Vagina (tissue), 2 donors: ENCODE data around the gene ADAMTSL1. TPM values are rescaled to one million over a fixed set of nuclear protein-coding genes. Genes with fewer than 3 reads are reported as not detected.
A peak's percentile ranks its signal among the peaks of the same experiment; 100 is the strongest.

Source experiments
- DNase-seq, 2 donors: peaks; one replicate each; pipeline ENCODE4 v3.0.0-alpha.2; 2017; ENCODE audit errors: extremely low spot score in 2 of 2
- H3K27ac ChIP-seq: fragments of 200-600 bp; sonication (generic); one replicate; pipeline ENCODE4 v1.5.1; 2019
- H3K27me3 ChIP-seq: fragments of 200-600 bp; sonication (generic); one replicate; pipeline ENCODE4 v1.5.1; 2019
- H3K36me3 ChIP-seq, 2 donors: fragments of 200-600 bp; sonication (generic); one replicate each; pipeline ENCODE4 v1.5.1; 2017 to 2019
- H3K4me1 ChIP-seq: fragments of 200-600 bp; sonication (generic); one replicate; pipeline ENCODE4 v1.5.1; 2019
- H3K4me3 ChIP-seq, 2 donors: fragments of 200-600 bp; sonication (generic); 1 replicate in 1 of 2; 2 replicates in 1 of 2; pipeline ENCODE4 v1.5.1; 2016 to 2019
- H3K9me3 ChIP-seq: fragments of 200-600 bp; sonication (generic); one replicate; pipeline ENCODE4 v1.5.1; 2019
- POLR2A ChIP-seq, 2 donors: fragments of 450-650 bp; IDR thresholded peaks; one replicate each; pipeline ENCODE4 v1.6.1; 2017; ENCODE audit warnings: antibody characterized with exemption in 2 of 2, mild to moderate bottlenecking in 2 of 2, moderate library complexity in 2 of 2
- POLR2AphosphoS5 ChIP-seq, 2 donors: sonication (generic); formaldehyde crosslinking; IDR thresholded peaks; one replicate each; pipeline ENCODE4 v1.9.0; 2017; ENCODE audit warnings: antibody characterized with exemption in 2 of 2, mild to moderate bottlenecking in 2 of 2, low read depth in 1 of 2; ENCODE audit not compliant: insufficient read depth in 1 of 2
- intact Hi-C: fragments of 100-400 bp; cut with DNase I; formaldehyde crosslinking; loops from one replicate; pipeline ENCODE4 v1.15.1; 2023
- total RNA-seq: library from RNA; depleted of rRNA; stranded (reverse); fragments of >200 nt; gene quantifications from one replicate; pipeline ENCODE4 v1.2.3, GENCODE V29; 2016
- TF ChIP-seq, protein P1 (sequence below), 3 experiments: fragments of 450-650 bp in 2 of 3; fragments of 200-600 bp in 1 of 3; sonication (generic) in 1 of 3; IDR thresholded peaks; one replicate each; pipeline ENCODE4 v1.5.1; 2017 to 2019; ENCODE audit warnings: antibody characterized with exemption in 3 of 3, mild to moderate bottlenecking in 2 of 3, moderate library complexity in 2 of 3

ADAMTSL1 gene
- total RNA-seq, 1 donor from 2014 or later: 8.1 TPM

DNA sequence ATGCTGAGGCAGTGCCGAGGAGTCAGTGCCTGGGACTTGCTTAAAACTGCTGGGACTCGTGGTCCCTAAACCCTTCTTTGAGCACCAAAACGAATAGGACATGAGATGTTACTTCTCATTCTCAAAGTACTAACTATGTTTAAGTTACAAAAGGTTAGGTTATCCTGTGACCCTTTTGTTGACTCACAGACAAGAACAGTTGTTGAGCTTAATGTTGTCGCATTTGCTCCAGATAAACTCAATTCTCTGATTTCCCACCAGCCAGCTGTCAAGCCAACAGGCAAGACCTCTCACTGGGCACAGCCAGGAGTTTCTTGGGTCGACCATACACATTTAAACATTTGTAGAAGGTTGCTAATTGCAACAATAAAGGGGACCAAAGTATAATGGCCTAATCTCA lies 249.4 kb downstream of the ADAMTSL1 start:
- DNase-seq: no peak
- TF ChIP-seq POLR2A (IDR thresholded peaks at IDR 0.05) (no peak), POLR2AphosphoS5 (IDR thresholded peaks at IDR 0.05; ENCODE audit: insufficient read depth in 1 of 2, low read depth in 1 of 2) (no peak)
- TF ChIP-seq, protein P1, sequence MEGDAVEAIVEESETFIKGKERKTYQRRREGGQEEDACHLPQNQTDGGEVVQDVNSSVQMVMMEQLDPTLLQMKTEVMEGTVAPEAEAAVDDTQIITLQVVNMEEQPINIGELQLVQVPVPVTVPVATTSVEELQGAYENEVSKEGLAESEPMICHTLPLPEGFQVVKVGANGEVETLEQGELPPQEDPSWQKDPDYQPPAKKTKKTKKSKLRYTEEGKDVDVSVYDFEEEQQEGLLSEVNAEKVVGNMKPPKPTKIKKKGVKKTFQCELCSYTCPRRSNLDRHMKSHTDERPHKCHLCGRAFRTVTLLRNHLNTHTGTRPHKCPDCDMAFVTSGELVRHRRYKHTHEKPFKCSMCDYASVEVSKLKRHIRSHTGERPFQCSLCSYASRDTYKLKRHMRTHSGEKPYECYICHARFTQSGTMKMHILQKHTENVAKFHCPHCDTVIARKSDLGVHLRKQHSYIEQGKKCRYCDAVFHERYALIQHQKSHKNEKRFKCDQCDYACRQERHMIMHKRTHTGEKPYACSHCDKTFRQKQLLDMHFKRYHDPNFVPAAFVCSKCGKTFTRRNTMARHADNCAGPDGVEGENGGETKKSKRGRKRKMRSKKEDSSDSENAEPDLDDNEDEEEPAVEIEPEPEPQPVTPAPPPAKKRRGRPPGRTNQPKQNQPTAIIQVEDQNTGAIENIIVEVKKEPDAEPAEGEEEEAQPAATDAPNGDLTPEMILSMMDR (IDR thresholded peaks at IDR 0.05): no peak
- Histone ChIP-seq H3K4me3 (no peak overlapping the region), H3K27ac (no peak overlapping the region), H3K4me1 (peaks cover 9% of the 10 kb centered on the region), H3K27me3 (no peaks in the 10 kb centered on the region), H3K9me3 (no peaks in the 10 kb centered on the region), H3K36me3 (no peaks in the 10 kb centered on the region)
- intact Hi-C loops: no loop called here

DNA sequence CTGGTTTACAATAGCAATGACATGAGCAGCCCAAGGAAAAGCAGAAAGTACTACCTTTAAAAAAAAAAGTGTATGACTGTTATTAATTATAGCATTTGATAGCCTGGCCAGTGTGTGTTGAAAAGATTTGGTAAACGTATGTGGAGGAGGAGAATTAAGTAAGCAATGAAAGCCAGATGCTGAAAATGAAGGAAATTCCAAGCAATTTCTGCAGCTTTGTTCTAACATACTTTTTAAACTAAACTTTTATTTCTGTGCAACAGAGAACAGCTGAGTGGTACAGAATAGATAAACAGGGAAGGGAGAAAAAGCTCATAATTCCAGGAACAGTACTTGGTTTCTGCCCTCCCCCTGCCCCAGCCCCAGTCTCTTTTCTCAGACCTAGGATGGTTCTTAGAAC lies 252.6 kb downstream of the ADAMTSL1 start:
- H3K9me3 ChIP-seq: no peaks in the 10 kb centered on the region
- no peak for DNase-seq
- no peak overlapping the region for H3K4me3 ChIP-seq
- peaks cover 9% of the 10 kb centered on the region for H3K4me1 ChIP-seq
- peak overlapping the region; percentile 41 for H3K27ac ChIP-seq
- intact Hi-C loops: no loop called here
- TF ChIP-seq, protein P1 (IDR thresholded peaks at IDR 0.05): no peak
- no peak for TF ChIP-seq POLR2AphosphoS5 (IDR thresholded peaks at IDR 0.05; ENCODE audit: insufficient read depth in 1 of 2, low read depth in 1 of 2)
- TF ChIP-seq POLR2A (IDR thresholded peaks at IDR 0.05): no peak
- H3K36me3 ChIP-seq: no peaks in the 10 kb centered on the region
- no peaks in the 10 kb centered on the region for H3K27me3 ChIP-seq

DNA sequence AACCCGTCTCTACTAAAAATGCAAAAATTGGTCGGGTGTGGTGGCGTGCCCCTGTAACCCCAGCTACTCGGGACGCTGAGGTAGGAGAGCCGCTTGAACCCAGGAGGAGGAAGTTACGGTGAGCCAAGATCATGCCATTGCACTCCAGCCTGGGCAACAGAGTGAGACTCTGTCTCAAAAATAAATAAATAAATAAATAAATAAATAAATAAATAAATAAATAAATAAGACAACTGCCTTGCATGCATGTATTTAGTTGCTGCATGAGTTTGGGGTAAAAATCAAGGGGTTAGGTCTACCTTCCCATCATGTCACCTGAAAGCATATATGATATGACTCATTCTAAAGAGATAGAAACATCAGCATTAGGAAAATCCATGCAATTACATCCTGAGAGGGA lies 254.0 kb downstream of the ADAMTSL1 start:
- no peak overlapping the region for H3K4me3 ChIP-seq
- no peaks in the 10 kb centered on the region for H3K27me3 ChIP-seq
- TF ChIP-seq POLR2A (IDR thresholded peaks at IDR 0.05): no peak
- no peak for TF ChIP-seq POLR2AphosphoS5 (IDR thresholded peaks at IDR 0.05; ENCODE audit: insufficient read depth in 1 of 2, low read depth in 1 of 2)
- TF ChIP-seq, protein P1 (IDR thresholded peaks at IDR 0.05): no peak
- no peak overlapping the region for H3K27ac ChIP-seq
- H3K4me1 ChIP-seq: peaks cover 9% of the 10 kb centered on the region
- no peaks in the 10 kb centered on the region for H3K9me3 ChIP-seq
- intact Hi-C loops: no loop called here
- DNase-seq: no peak
- H3K36me3 ChIP-seq: no peaks in the 10 kb centered on the region

DNA sequence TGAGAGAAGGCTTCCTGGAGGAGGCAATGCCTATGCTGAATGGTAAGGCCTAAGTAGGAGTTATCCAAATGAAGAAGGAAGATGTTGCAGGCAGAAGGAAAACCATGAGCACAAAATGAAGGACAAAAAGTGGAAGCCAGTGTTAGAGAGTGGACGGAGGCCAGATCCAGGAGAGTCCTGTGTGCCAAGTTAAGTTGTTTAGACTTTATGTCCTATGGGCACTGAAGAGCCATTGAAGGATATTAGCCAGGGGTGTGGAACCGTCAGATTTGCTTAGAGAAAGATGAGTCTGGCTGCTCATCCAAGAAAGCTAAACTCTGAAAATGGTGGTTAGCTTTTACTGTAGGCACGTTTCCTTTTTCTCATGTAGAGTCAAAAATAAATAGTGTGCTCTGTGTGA lies 254.7 kb downstream of the ADAMTSL1 start:
- H3K27me3 ChIP-seq: no peaks in the 10 kb centered on the region
- no peaks in the 10 kb centered on the region for H3K36me3 ChIP-seq
- intact Hi-C loops: no loop called here
- H3K9me3 ChIP-seq: no peaks in the 10 kb centered on the region
- H3K4me3 ChIP-seq: no peak overlapping the region
- TF ChIP-seq POLR2AphosphoS5 (IDR thresholded peaks at IDR 0.05; ENCODE audit: insufficient read depth in 1 of 2, low read depth in 1 of 2): no peak
- TF ChIP-seq, protein P1 (IDR thresholded peaks at IDR 0.05): no peak
- TF ChIP-seq POLR2A (IDR thresholded peaks at IDR 0.05): no peak
- peaks cover 9% of the 10 kb centered on the region for H3K4me1 ChIP-seq
- no peak for DNase-seq
- H3K27ac ChIP-seq: no peak overlapping the region

DNA sequence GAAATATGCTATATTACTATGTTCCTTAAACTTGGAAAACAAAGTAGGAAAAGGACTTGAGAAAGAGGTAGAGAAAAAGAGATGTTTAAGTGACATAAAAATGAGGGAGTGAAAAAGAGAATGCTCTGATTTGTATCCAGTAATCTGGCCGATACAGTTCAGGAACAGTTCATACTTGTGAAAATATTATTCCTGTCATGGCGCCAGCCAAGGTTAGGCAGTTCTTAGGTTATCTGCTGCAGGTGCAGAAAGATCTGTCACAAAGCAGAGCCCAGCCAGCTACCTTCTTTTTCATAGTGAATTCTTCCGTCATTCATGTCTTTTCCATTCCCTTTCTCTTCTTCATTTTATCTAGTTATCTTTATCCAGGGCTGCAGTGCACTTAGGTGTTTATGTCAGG lies 256.3 kb downstream of the ADAMTSL1 start:
- no peaks in the 10 kb centered on the region for H3K27me3 ChIP-seq
- DNase-seq: no peak
- H3K27ac ChIP-seq: no peak overlapping the region
- no peaks in the 10 kb centered on the region for H3K9me3 ChIP-seq
- no peak for TF ChIP-seq POLR2AphosphoS5 (IDR thresholded peaks at IDR 0.05; ENCODE audit: insufficient read depth in 1 of 2, low read depth in 1 of 2)
- TF ChIP-seq, protein P1 (IDR thresholded peaks at IDR 0.05): no peak
- no peak for TF ChIP-seq POLR2A (IDR thresholded peaks at IDR 0.05)
- no peaks in the 10 kb centered on the region for H3K36me3 ChIP-seq
- no peak overlapping the region for H3K4me3 ChIP-seq
- intact Hi-C loops: no loop called here
- peaks cover 9% of the 10 kb centered on the region for H3K4me1 ChIP-seq
